Measurements from ENCODE around the gene NEK3. TPM values are rescaled to one million over a fixed set of nuclear protein-coding genes. Genes with fewer than 3 reads are reported as not detected.
"Not testable (repeated sequence)": the region's sequence is repeated elsewhere in the genome, so short reads cannot be mapped to it uniquely, and the experiment has no call there.

Gene NEK3
- total RNA-seq, 1 donor from 2014 or later = 14.8 TPM

DNA sequence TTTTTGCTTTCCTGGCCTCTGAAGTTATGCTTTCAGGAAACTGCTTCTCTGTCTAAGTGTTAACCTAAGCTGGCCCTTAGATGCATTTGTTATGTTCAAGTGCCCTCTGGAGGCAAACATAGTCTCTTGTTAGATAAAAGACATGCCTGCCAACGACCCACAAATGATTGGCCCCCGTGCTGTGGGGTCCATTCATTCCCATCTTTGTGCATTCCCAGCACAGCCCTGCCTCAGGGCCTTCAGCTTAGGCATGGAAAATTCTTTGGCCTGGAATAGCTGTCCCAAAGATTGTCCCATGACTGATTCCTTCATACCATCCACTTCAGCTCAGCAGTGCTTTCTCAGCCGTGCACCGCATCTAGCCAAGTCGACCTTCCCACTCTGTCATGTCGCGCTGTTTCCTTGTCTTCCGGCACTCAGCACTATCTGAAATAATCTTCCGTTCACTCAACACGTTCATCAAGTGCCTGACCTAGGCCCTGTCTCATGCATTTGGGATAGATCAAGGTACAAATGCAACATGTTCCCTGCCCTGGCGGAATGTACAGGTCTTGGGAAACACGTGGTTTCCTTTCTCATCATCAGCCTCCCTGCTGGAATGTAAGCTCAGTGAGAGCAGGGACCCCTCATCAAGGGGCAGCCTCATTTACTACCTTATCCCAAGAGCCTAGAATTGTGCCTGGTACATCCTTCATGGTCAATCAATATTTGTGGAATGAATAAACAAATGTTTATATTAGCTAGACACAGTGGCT is 42.2 kb upstream of the NEK3 start:
- H3K36me3 Mint-ChIP-seq (ENCODE audit: low read depth); H3K27me3 Mint-ChIP-seq (ENCODE audit: low read depth); DNase-seq (ENCODE audit: low spot score); H3K4me1 Mint-ChIP-seq (ENCODE audit: low read depth); H3K4me3 Mint-ChIP-seq (ENCODE audit: unreplicated experiment); H3K9me3 Mint-ChIP-seq (ENCODE audit: low read depth); H3K27ac Mint-ChIP-seq (ENCODE audit: unreplicated experiment): not testable (repeated sequence)
- TF ChIP-seq, protein P1, sequence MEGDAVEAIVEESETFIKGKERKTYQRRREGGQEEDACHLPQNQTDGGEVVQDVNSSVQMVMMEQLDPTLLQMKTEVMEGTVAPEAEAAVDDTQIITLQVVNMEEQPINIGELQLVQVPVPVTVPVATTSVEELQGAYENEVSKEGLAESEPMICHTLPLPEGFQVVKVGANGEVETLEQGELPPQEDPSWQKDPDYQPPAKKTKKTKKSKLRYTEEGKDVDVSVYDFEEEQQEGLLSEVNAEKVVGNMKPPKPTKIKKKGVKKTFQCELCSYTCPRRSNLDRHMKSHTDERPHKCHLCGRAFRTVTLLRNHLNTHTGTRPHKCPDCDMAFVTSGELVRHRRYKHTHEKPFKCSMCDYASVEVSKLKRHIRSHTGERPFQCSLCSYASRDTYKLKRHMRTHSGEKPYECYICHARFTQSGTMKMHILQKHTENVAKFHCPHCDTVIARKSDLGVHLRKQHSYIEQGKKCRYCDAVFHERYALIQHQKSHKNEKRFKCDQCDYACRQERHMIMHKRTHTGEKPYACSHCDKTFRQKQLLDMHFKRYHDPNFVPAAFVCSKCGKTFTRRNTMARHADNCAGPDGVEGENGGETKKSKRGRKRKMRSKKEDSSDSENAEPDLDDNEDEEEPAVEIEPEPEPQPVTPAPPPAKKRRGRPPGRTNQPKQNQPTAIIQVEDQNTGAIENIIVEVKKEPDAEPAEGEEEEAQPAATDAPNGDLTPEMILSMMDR (IDR thresholded peaks at IDR 0.05) = peak; percentile 77

- no peak overlapping the region for H3K4me3 Mint-ChIP-seq (ENCODE audit: unreplicated experiment)
- TF ChIP-seq, protein P1 (IDR thresholded peaks at IDR 0.05) = no peak
- H3K27me3 Mint-ChIP-seq (ENCODE audit: low read depth) = no peaks in the 10 kb centered on the region
- H3K27ac Mint-ChIP-seq (ENCODE audit: unreplicated experiment) = no peak overlapping the region
- no peaks in the 10 kb centered on the region for H3K36me3 Mint-ChIP-seq (ENCODE audit: low read depth)
- peaks cover 14% of the 10 kb centered on the region for H3K4me1 Mint-ChIP-seq (ENCODE audit: low read depth)
- DNase-seq (ENCODE audit: low spot score) = no peak
- H3K9me3 Mint-ChIP-seq (ENCODE audit: low read depth) = no peaks in the 10 kb centered on the region
Observed at GRCh38 chr13:52195401-52195837, 36.0 kb upstream of the NEK3 start.

- H3K27me3 Mint-ChIP-seq (ENCODE audit: low read depth) = no peaks in the 10 kb centered on the region
- TF ChIP-seq, protein P1 (IDR thresholded peaks at IDR 0.05) = peak; percentile 52
- no peaks in the 10 kb centered on the region for H3K9me3 Mint-ChIP-seq (ENCODE audit: low read depth)
- H3K27ac Mint-ChIP-seq (ENCODE audit: unreplicated experiment) = peak overlapping the region; percentile 98
- H3K4me1 Mint-ChIP-seq (ENCODE audit: low read depth) = peaks cover 14% of the 10 kb centered on the region
- peak overlapping the region; percentile 95 for H3K4me3 Mint-ChIP-seq (ENCODE audit: unreplicated experiment)
- H3K36me3 Mint-ChIP-seq (ENCODE audit: low read depth) = peaks cover 2% of the 10 kb centered on the region
- peak; percentile 96 for DNase-seq (ENCODE audit: low spot score)
Observed at GRCh38 chr13:52194184-52194868, 34.9 kb upstream of the NEK3 start.

DNA sequence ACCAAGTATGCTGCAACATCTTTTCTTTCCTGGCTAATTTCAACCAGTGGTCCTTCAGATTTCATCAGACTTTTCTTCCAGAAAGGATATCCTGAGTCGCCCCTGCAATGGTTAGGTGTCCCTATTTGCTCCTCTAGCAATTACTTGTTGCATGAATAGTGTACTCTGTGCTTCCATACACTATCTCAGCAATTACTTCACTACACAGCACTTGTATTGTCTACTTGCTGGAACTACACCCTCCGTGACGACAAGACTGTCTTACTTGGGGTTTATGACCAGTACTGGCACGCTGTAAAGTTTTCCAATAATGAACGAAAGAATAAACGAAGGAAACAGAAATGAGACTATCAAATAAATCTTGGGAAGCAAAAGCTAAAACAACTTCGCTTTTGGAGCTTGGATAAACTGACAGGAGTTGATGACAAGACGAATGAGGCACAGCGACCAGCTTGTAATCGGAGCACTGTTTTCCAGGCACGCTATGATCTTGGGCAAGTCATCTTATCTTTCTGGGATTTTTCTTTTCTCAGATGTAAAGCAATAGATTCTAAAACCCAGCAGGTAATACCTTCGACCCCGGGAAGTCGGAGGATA is 34.3 kb upstream of the NEK3 start:
- Mint-ChIP-seq H3K27ac (ENCODE audit: unreplicated experiment) (peak overlapping the region; percentile 98), H3K4me1 (ENCODE audit: low read depth) (peaks cover 14% of the 10 kb centered on the region), H3K4me3 (ENCODE audit: unreplicated experiment) (peak overlapping the region; percentile 95)
- H3K36me3 Mint-ChIP-seq (ENCODE audit: low read depth); H3K27me3 Mint-ChIP-seq (ENCODE audit: low read depth); H3K9me3 Mint-ChIP-seq (ENCODE audit: low read depth); DNase-seq (ENCODE audit: low spot score): not testable (repeated sequence)

DNA sequence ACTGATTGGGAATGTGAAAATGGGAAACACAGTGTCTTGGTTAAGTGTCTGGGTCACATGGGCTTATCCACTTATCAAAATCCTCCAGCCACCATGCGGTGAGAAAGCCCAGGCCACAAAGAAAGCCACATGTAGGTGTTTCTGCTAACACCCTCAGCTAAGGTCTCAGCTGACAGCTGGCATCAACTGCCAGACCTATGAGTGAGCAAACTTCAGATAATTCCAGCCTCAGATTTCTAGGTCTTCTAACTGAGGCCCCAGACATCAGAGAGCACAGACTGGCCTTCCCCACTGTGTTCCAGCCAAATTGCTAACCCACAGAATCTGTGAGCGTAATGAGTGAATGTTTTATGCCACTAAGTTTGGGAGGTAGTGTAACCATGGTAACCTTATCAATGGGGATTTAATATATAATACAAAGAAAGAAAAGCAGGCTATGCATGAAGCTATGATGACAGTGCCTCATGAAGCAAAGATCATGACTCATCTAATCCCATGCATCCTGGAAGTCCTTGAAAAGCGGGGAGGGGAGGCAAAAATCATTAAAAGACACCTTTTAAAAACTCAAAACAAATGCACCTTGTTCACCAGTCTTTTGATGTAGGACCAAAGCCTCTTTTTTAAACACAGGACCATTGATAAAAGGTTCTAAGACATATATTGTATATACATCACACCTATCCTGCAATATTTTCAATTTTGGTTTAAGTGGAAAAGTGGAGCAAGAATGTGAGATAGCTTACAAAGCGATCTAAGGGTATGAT is 28.2 kb upstream of the NEK3 start:
- not testable (repeated sequence) for H3K27ac Mint-ChIP-seq (ENCODE audit: unreplicated experiment); DNase-seq (ENCODE audit: low spot score); H3K4me3 Mint-ChIP-seq (ENCODE audit: unreplicated experiment); H3K9me3 Mint-ChIP-seq (ENCODE audit: low read depth); H3K27me3 Mint-ChIP-seq (ENCODE audit: low read depth)
- H3K4me1 Mint-ChIP-seq (ENCODE audit: low read depth) = peaks cover 12% of the 10 kb centered on the region
- peaks cover 12% of the 10 kb centered on the region for H3K36me3 Mint-ChIP-seq (ENCODE audit: low read depth)

GRCh38 chr13:52187029-52187423 is 27.6 kb upstream of the NEK3 start:
- Mint-ChIP-seq H3K36me3 (ENCODE audit: low read depth) (peaks cover 13% of the 10 kb centered on the region), H3K27ac (ENCODE audit: unreplicated experiment) (no peak overlapping the region), H3K4me3 (ENCODE audit: unreplicated experiment) (no peak overlapping the region), H3K27me3 (ENCODE audit: low read depth) (no peaks in the 10 kb centered on the region), H3K4me1 (ENCODE audit: low read depth) (peaks cover 10% of the 10 kb centered on the region), H3K9me3 (ENCODE audit: low read depth) (no peaks in the 10 kb centered on the region)
- DNase-seq (ENCODE audit: low spot score) = no peak
- TF ChIP-seq, protein P1 (IDR thresholded peaks at IDR 0.05) = no peak

DNA sequence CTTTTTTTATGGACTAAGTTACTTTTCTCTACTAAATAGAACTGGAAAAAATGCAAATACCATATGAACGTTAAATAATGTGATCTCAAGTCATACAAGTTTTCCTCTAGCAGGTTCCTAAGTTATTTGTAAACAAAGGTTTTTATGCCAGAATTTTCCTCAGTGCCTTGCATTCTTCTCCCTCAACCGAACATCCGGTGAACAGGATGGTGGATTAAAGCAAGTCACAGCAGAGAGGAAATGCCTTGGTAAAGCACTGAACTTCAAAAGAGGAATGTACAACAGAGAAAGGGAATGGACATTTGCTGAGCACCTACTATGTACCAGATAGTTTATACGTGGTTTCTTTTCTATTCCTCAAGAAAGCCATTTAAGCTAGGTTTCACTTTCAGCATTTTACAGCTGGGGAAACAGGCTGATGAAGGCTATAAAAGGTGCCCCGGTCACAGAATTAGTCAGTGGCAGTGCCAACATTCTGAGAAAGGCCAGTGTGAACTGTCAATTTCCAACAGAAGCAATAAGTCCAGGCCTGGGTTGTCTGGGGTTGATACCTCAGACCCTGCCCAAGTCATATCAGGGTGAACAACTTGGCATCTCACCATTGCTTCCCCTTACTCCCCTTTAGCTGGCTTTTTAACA is 22.0 kb upstream of the NEK3 start:
- not testable (repeated sequence) for H3K27me3 Mint-ChIP-seq (ENCODE audit: low read depth); H3K27ac Mint-ChIP-seq (ENCODE audit: unreplicated experiment); H3K4me3 Mint-ChIP-seq (ENCODE audit: unreplicated experiment); H3K4me1 Mint-ChIP-seq (ENCODE audit: low read depth); H3K9me3 Mint-ChIP-seq (ENCODE audit: low read depth); DNase-seq (ENCODE audit: low spot score)
- H3K36me3 Mint-ChIP-seq (ENCODE audit: low read depth) = peaks cover 18% of the 10 kb centered on the region
